ENCODE measurements around the gene DYRK1B.

Gene DYRK1B

DNA sequence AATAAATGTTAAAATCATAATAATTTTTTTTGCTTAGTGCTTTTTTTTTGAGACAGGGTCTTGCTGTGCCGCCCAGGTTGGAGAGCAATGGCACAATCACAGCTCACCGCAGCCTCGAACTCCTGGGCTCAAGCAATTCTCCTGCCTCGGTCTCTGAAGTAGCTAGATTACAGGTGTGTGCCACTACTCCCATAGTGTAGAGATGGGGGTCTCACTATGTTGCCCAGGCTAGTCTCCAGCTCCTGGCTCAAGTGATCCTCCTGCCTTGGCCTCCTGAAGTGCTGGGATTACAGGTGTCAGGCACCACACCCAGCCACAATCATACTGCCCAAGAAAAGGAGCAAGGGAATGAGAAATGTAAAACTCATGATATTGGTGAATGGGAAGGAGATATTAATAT is 7.1 kb upstream of the DYRK1B start:
- TF ChIP-seq FOXP2 (optimal IDR thresholded peaks at IDR 0.05; ENCODE audit: borderline replicate concordance, extremely low read depth, extremely low read length, insufficient read depth) (no peak), POLR2AphosphoS5 (IDR thresholded peaks at IDR 0.05; ENCODE audit: low read depth, low read length) (no peak), SIN3A (IDR thresholded peaks at IDR 0.05; ENCODE audit: borderline replicate concordance, insufficient read depth, low read length) (no peak), TAF1 (IDR thresholded peaks at IDR 0.05; ENCODE audit: borderline replicate concordance, insufficient read depth, low read length) (no peak)
- TF ChIP-seq, protein P1, sequence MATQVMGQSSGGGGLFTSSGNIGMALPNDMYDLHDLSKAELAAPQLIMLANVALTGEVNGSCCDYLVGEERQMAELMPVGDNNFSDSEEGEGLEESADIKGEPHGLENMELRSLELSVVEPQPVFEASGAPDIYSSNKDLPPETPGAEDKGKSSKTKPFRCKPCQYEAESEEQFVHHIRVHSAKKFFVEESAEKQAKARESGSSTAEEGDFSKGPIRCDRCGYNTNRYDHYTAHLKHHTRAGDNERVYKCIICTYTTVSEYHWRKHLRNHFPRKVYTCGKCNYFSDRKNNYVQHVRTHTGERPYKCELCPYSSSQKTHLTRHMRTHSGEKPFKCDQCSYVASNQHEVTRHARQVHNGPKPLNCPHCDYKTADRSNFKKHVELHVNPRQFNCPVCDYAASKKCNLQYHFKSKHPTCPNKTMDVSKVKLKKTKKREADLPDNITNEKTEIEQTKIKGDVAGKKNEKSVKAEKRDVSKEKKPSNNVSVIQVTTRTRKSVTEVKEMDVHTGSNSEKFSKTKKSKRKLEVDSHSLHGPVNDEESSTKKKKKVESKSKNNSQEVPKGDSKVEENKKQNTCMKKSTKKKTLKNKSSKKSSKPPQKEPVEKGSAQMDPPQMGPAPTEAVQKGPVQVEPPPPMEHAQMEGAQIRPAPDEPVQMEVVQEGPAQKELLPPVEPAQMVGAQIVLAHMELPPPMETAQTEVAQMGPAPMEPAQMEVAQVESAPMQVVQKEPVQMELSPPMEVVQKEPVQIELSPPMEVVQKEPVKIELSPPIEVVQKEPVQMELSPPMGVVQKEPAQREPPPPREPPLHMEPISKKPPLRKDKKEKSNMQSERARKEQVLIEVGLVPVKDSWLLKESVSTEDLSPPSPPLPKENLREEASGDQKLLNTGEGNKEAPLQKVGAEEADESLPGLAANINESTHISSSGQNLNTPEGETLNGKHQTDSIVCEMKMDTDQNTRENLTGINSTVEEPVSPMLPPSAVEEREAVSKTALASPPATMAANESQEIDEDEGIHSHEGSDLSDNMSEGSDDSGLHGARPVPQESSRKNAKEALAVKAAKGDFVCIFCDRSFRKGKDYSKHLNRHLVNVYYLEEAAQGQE (IDR thresholded peaks at IDR 0.05; ENCODE audit: insufficient read depth in 1 of 2, low read depth in 2 of 2, low read length in 2 of 2): no peak

DNA sequence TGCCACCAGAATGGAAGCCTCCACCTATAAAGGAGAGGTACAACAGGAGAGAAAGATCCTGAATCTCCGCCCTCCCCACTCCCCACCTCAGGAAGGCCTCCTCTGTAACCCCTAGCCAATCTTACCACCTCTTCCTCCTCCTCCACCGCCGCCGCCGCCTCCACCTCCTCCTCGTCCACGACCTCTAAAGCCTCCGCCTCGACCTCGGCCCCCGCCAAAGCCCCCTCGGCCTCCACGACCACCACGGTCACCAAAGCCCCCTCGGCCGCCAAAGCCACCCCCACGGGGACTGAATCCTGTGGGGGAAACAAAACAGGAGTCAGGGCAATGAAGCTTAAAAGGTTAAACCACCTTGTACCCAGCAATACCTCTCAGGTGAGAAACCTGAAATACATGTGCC is 6.5 kb upstream of the DYRK1B start:
- TF ChIP-seq FOXP2 (optimal IDR thresholded peaks at IDR 0.05; ENCODE audit: borderline replicate concordance, extremely low read depth, extremely low read length, insufficient read depth): no peak
- TF ChIP-seq, protein P1 (IDR thresholded peaks at IDR 0.05; ENCODE audit: insufficient read depth in 1 of 2, low read depth in 2 of 2, low read length in 2 of 2): no peak
- no peak for TF ChIP-seq SIN3A (IDR thresholded peaks at IDR 0.05; ENCODE audit: borderline replicate concordance, insufficient read depth, low read length)
- TF ChIP-seq TAF1 (IDR thresholded peaks at IDR 0.05; ENCODE audit: borderline replicate concordance, insufficient read depth, low read length): no peak
- TF ChIP-seq POLR2AphosphoS5 (IDR thresholded peaks at IDR 0.05; ENCODE audit: low read depth, low read length): no peak

GRCh38 chr19:39839678-39840327 is 5.8 kb upstream of the DYRK1B start:
- TF ChIP-seq POLR2AphosphoS5 (IDR thresholded peaks at IDR 0.05; ENCODE audit: low read depth, low read length): no peak
- TF ChIP-seq SIN3A (IDR thresholded peaks at IDR 0.05; ENCODE audit: borderline replicate concordance, insufficient read depth, low read length): no peak
- TF ChIP-seq, protein P1 (IDR thresholded peaks at IDR 0.05; ENCODE audit: insufficient read depth in 1 of 2, low read depth in 2 of 2, low read length in 2 of 2): no peak
- TF ChIP-seq TAF1 (IDR thresholded peaks at IDR 0.05; ENCODE audit: borderline replicate concordance, insufficient read depth, low read length): no peak
- TF ChIP-seq FOXP2 (optimal IDR thresholded peaks at IDR 0.05; ENCODE audit: borderline replicate concordance, extremely low read depth, extremely low read length, insufficient read depth): no peak

DNA sequence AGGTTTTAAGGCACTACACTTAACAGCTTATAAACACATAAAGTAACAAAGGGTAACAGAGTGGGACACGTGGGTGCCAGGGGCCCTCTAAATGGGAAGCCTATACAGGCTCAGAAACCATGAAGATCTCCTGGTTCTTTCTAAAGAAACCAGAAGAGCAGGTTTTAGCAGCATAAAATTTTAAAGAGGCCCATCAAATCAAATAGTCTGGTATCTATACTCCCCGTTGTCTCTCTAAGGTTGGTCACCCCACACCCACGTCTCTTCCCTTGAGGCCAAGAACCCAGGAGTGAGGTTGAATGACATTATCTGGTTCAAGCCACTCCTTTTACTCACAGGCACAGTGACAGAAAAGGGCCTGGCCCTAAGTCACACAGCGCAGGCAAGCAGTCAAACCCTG is 4.6 kb upstream of the DYRK1B start:
- TF ChIP-seq, protein P1 (IDR thresholded peaks at IDR 0.05; ENCODE audit: insufficient read depth in 1 of 2, low read depth in 2 of 2, low read length in 2 of 2): no peak
- TF ChIP-seq FOXP2 (optimal IDR thresholded peaks at IDR 0.05; ENCODE audit: borderline replicate concordance, extremely low read depth, extremely low read length, insufficient read depth): no peak
- TF ChIP-seq SIN3A (IDR thresholded peaks at IDR 0.05; ENCODE audit: borderline replicate concordance, insufficient read depth, low read length): no peak
- no peak for TF ChIP-seq TAF1 (IDR thresholded peaks at IDR 0.05; ENCODE audit: borderline replicate concordance, insufficient read depth, low read length)
- no peak for TF ChIP-seq POLR2AphosphoS5 (IDR thresholded peaks at IDR 0.05; ENCODE audit: low read depth, low read length)
